GM23338 (cell line): ENCODE data around the gene KCNIP3. TPM values are rescaled to one million over a fixed set of nuclear protein-coding genes. Genes with fewer than 3 reads are reported as not detected.
A peak's percentile ranks its signal among the peaks of the same experiment; 100 is the strongest.

ENCODE experiments used
- ATAC-seq: fragments of 200-7000 bp; cut with Tn5 transposase; 3 replicates; pipeline ENCODE4 v1.9.1; 2020
- DNase-seq: peaks from one replicate; pipeline ENCODE4 v3.0.0-alpha.2; 2015; ENCODE audit warnings: low spot score
- H2AFZ ChIP-seq: fragments of 200-600 bp; sonication (generic); 2 replicates; pipeline ENCODE4 v1.8.0; 2016; ENCODE audit warnings: antibody characterized with exemption, mild to moderate bottlenecking, moderate library complexity
- H3F3A ChIP-seq: fragments of 200-600 bp; sonication (generic); replicated peaks from 2 replicates; pipeline ENCODE4 v1.8.0; 2017; ENCODE audit warnings: antibody characterized with exemption, mixed run types, low read depth
- H3K27ac ChIP-seq: fragments of 200-600 bp; sonication (generic); 2 replicates; pipeline ENCODE4 v1.6.1; 2016; ENCODE audit warnings: low read depth
- H3K27me3 ChIP-seq: fragments of 200-600 bp; sonication (generic); 2 replicates; pipeline ENCODE4 v1.8.0; 2016; ENCODE audit warnings: mild to moderate bottlenecking, mixed run types, moderate library complexity; ENCODE audit not compliant: insufficient read depth
- H3K36me3 ChIP-seq: fragments of 200-600 bp; sonication (generic); 2 replicates; pipeline ENCODE4 v1.8.0; 2016; ENCODE audit warnings: mild to moderate bottlenecking; ENCODE audit not compliant: insufficient read depth
- H3K4me1 ChIP-seq: fragments of 200-600 bp; sonication (generic); 2 replicates; pipeline ENCODE4 v1.8.0; 2016; ENCODE audit warnings: mild to moderate bottlenecking, moderate library complexity; ENCODE audit not compliant: insufficient read depth
- H3K4me2 ChIP-seq: fragments of 200-600 bp; sonication (generic); 2 replicates; pipeline ENCODE4 v1.7.1; 2017; ENCODE audit warnings: mixed run types
- H3K4me3 ChIP-seq: fragments of 200-600 bp; sonication (generic); 2 replicates; pipeline ENCODE4 v1.6.1; 2016; ENCODE audit warnings: mixed run types
- H3K79me2 ChIP-seq: fragments of 200-600 bp; sonication (generic); replicated peaks from 2 replicates; pipeline ENCODE4 v1.8.0; 2017; ENCODE audit warnings: mild to moderate bottlenecking; ENCODE audit not compliant: insufficient read depth
- H3K9me2 ChIP-seq: fragments of 200-600 bp; sonication (generic); 2 replicates; pipeline ENCODE4 v1.8.0; 2017; ENCODE audit not compliant: insufficient read depth
- H4K20me1 ChIP-seq: fragments of 200-600 bp; sonication (generic); replicated peaks from 2 replicates; pipeline ENCODE4 v1.8.0; 2017; ENCODE audit warnings: mild to moderate bottlenecking; ENCODE audit not compliant: insufficient read depth
- H3K27ac Mint-ChIP-seq: 2 replicates; pipeline ENCODE4 v1.8.0; 2020; ENCODE audit warnings: inconsistent platforms, mild to moderate bottlenecking, moderate library complexity, mixed read lengths
- H3K27me3 Mint-ChIP-seq: 3 replicates; pipeline ENCODE4 v1.8.0; 2022; ENCODE audit warnings: low read depth, mild to moderate bottlenecking, moderate library complexity, mixed read lengths, inconsistent platforms; ENCODE audit not compliant: insufficient read depth, poor library complexity
- H3K36me3 Mint-ChIP-seq: 3 replicates; pipeline ENCODE4 v1.8.0; 2021; ENCODE audit warnings: low read depth, mild to moderate bottlenecking, inconsistent platforms, moderate library complexity, mixed read lengths
- H3K4me1 Mint-ChIP-seq: 3 replicates; pipeline ENCODE4 v1.8.0; 2020; ENCODE audit warnings: mild to moderate bottlenecking, inconsistent platforms, mixed read lengths
- H3K4me3 Mint-ChIP-seq: 3 replicates; pipeline ENCODE4 v1.8.0; 2021; ENCODE audit warnings: moderate library complexity, mild to moderate bottlenecking, inconsistent platforms, mixed read lengths
- H3K9me3 Mint-ChIP-seq: 3 replicates; pipeline ENCODE4 v1.8.0; 2020; ENCODE audit warnings: moderate library complexity, mild to moderate bottlenecking, inconsistent platforms, mixed read lengths
- CREB1 ChIP-seq: fragments of 250-450 bp; sonication (Bioruptor Pico); IDR thresholded peaks from 2 replicates; pipeline ENCODE4 v1.5.0; 2020; ENCODE audit warnings: low read depth, mild to moderate bottlenecking, moderate library complexity
- EZH2phosphoT487 ChIP-seq: fragments of 200-600 bp; sonication (generic); IDR thresholded peaks from one replicate; pipeline ENCODE4 v1.8.1; 2018; ENCODE audit warnings: antibody characterized with exemption; ENCODE audit not compliant: unreplicated experiment
- JUNB ChIP-seq: IDR thresholded peaks from one replicate; pipeline ENCODE4 v1.6.1; 2016; ENCODE audit warnings: antibody characterized with exemption; ENCODE audit not compliant: unreplicated experiment
- NANOG ChIP-seq: IDR thresholded peaks from 2 replicates; pipeline ENCODE4 v1.6.1; 2016; ENCODE audit warnings: antibody characterized with exemption, borderline replicate concordance
- POLR2AphosphoS5 ChIP-seq: IDR thresholded peaks from 2 replicates; pipeline ENCODE4 v1.6.1; 2016; ENCODE audit warnings: antibody characterized with exemption, low read depth
- STAT1 ChIP-seq: IDR thresholded peaks from one replicate; pipeline ENCODE4 v1.6.1; 2016; ENCODE audit warnings: antibody characterized with exemption; ENCODE audit not compliant: unreplicated experiment
- ZNF331 ChIP-seq: fragments of 250-450 bp; sonication (Bioruptor Pico); IDR thresholded peaks from 2 replicates; pipeline ENCODE4 v1.5.0; 2020; ENCODE audit warnings: low read depth, mild to moderate bottlenecking, moderate library complexity
- polyA plus RNA-seq: library from polyadenylated mRNA; unstranded; fragments of >200 nt; fragmentation: Nextera tagmentation; extraction: Ambion mirVana; gene quantifications from 2 replicates; pipeline ENCODE4 v1.2.1, GENCODE V29; 2016
- total RNA-seq: library from RNA; depleted of rRNA; stranded (reverse); fragments of >200 nt; shearing (Covaris generic); gene quantifications from 2 replicates; pipeline ENCODE4 v1.2.3, GENCODE V29; 2014
- TF ChIP-seq, protein P1 (sequence below): IDR thresholded peaks from one replicate; pipeline ENCODE4 v1.6.1; 2018; ENCODE audit warnings: antibody characterized with exemption; ENCODE audit not compliant: unreplicated experiment

KCNIP3 gene
- total and polyA plus RNA-seq, 2 experiments from 2014 or later: 0.32 to 0.83 TPM

DNA sequence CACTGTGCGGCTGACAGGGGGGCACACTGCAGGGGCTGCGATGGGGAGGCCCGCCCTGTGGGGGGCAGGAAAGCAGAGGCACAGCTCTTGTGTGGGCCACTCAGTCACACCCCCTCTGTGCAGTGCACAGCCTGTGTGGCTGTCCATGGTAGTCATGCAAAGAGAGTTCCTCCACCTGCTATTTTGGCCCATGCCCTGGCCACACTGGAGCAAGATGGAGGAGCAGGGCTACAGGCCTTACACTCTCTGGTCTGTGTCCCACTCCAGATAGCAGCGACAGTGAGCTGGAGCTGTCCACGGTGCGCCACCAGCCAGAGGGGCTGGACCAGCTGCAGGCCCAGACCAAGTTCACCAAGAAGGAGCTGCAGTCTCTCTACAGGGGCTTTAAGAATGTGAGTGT, 76.9 kb downstream of the KCNIP3 start:
- Histone ChIP-seq H2AFZ (no peak overlapping the region), H3K27ac (no peak overlapping the region), H3K9me2 (no peaks in the 10 kb centered on the region), H3K79me2 (no peaks in the 10 kb centered on the region), H3K4me2 (no peak overlapping the region), H3K36me3 (no peaks in the 10 kb centered on the region), H3F3A (no peaks in the 10 kb centered on the region), H3K4me1 (no peaks in the 10 kb centered on the region), H3K27me3 (no peaks in the 10 kb centered on the region), H4K20me1 (no peaks in the 10 kb centered on the region), H3K4me3 (no peak overlapping the region)
- TF ChIP-seq ZNF331 (no peak), CREB1 (CRISPR knock-in tag) (no peak), STAT1 (no peak), POLR2AphosphoS5 (no peak), EZH2phosphoT487 (no peak), NANOG (no peak), JUNB (no peak)
- TF ChIP-seq, protein P1, sequence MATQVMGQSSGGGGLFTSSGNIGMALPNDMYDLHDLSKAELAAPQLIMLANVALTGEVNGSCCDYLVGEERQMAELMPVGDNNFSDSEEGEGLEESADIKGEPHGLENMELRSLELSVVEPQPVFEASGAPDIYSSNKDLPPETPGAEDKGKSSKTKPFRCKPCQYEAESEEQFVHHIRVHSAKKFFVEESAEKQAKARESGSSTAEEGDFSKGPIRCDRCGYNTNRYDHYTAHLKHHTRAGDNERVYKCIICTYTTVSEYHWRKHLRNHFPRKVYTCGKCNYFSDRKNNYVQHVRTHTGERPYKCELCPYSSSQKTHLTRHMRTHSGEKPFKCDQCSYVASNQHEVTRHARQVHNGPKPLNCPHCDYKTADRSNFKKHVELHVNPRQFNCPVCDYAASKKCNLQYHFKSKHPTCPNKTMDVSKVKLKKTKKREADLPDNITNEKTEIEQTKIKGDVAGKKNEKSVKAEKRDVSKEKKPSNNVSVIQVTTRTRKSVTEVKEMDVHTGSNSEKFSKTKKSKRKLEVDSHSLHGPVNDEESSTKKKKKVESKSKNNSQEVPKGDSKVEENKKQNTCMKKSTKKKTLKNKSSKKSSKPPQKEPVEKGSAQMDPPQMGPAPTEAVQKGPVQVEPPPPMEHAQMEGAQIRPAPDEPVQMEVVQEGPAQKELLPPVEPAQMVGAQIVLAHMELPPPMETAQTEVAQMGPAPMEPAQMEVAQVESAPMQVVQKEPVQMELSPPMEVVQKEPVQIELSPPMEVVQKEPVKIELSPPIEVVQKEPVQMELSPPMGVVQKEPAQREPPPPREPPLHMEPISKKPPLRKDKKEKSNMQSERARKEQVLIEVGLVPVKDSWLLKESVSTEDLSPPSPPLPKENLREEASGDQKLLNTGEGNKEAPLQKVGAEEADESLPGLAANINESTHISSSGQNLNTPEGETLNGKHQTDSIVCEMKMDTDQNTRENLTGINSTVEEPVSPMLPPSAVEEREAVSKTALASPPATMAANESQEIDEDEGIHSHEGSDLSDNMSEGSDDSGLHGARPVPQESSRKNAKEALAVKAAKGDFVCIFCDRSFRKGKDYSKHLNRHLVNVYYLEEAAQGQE: peak; percentile 35
- Mint-ChIP-seq H3K27ac (no peak overlapping the region), H3K9me3 (no peaks in the 10 kb centered on the region), H3K36me3 (no peaks in the 10 kb centered on the region), H3K27me3 (peaks cover 7% of the 10 kb centered on the region), H3K4me3 (no peak overlapping the region), H3K4me1 (peaks cover 8% of the 10 kb centered on the region)
- ATAC-seq: no peak
- no peak for DNase-seq

DNA sequence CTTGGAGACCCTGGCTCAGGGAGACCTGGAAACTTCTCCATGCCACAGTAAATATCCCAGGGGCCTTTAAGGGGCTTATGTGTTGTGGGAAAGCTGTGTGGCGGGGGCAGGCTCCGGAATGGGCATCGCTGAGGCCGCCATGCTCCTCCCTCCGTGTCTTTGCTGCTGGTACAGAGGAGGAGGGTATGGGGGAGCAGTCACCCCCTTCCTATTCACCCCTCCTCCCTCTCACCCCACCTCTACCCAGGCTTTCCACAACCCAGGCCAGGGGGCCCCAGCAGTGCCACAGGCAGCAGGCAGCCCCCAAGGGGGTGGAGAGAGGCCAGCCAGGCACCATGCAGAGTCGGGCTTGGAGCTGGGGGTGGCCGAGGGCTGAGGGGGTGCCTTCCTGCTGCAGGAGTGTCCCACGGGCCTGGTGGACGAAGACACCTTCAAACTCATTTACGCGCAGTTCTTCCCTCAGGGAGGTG, 77.3 kb downstream of the KCNIP3 start:
- H2AFZ ChIP-seq: no peak overlapping the region
- H3K36me3 Mint-ChIP-seq: no peaks in the 10 kb centered on the region
- no peaks in the 10 kb centered on the region for H3F3A ChIP-seq
- peaks cover 10% of the 10 kb centered on the region for H3K4me1 Mint-ChIP-seq
- H3K27me3 Mint-ChIP-seq: peaks cover 7% of the 10 kb centered on the region
- H3K4me3 Mint-ChIP-seq: no peak overlapping the region
- H3K4me1 ChIP-seq: no peaks in the 10 kb centered on the region
- H3K27me3 ChIP-seq: no peaks in the 10 kb centered on the region
- ATAC-seq: no peak
- no peaks in the 10 kb centered on the region for H3K9me2 ChIP-seq
- H3K36me3 ChIP-seq: no peaks in the 10 kb centered on the region
- H4K20me1 ChIP-seq: no peaks in the 10 kb centered on the region
- no peak for DNase-seq
- no peaks in the 10 kb centered on the region for H3K79me2 ChIP-seq
- H3K4me3 ChIP-seq: no peak overlapping the region
- H3K27ac Mint-ChIP-seq: no peak overlapping the region
- no peak overlapping the region for H3K27ac ChIP-seq
- no peak for TF ChIP-seq POLR2AphosphoS5
- H3K4me2 ChIP-seq: no peak overlapping the region
- no peaks in the 10 kb centered on the region for H3K9me3 Mint-ChIP-seq
